Fibroblast of the aortic adventitia (primary cell): ENCODE measurements around the gene CNTLN. TPM values are rescaled to one million over a fixed set of nuclear protein-coding genes. Genes with fewer than 3 reads are reported as not detected.

ENCODE experiments used
- DNase-seq: peaks from one replicate; pipeline ENCODE4 v3.0.0-alpha.2; 2010; ENCODE audit warnings: low read depth
- H3K4me3 ChIP-seq: 2 replicates; pipeline ENCODE4 v1.5.1; 2011; ENCODE audit warnings: low read depth, mild to moderate bottlenecking, control low read depth, low read length, moderate library complexity
- total RNA-seq: library from RNA; depleted of rRNA; stranded (reverse); fragments of >200 nt; gene quantifications from 2 replicates; pipeline ENCODE4 v1.2.3, GENCODE V29; 2012; ENCODE audit warnings: low replicate concordance
- TF ChIP-seq, protein P1 (sequence below): IDR thresholded peaks from 2 replicates; pipeline ENCODE4 v1.5.1; 2011; ENCODE audit warnings: mild to moderate bottlenecking, low read length, control low read depth, inconsistent platforms; ENCODE audit not compliant: insufficient read depth

The CNTLN gene
- total RNA-seq, 1 donor, result 27.2 TPM

DNA sequence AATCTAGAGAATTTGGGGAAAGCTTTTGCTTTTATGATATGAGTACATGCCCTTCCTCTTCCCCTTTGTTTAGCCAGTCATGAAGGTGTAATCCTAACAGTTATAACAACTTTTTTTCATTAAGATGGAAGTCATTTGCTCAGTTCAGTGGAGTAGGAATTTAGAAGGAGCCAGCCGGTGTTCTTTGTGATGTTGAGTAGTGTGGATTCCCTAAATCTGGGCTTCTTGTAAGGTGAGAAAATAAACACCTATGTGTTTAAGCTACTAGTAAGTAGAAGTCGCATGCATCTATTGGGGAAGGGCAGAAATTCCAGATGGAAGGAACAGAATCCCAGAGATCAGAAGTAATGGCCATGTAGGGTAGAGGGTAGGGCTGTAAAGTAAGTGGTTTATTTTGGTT is 13.6 kb upstream of the CNTLN start:
- TF ChIP-seq, protein P1, sequence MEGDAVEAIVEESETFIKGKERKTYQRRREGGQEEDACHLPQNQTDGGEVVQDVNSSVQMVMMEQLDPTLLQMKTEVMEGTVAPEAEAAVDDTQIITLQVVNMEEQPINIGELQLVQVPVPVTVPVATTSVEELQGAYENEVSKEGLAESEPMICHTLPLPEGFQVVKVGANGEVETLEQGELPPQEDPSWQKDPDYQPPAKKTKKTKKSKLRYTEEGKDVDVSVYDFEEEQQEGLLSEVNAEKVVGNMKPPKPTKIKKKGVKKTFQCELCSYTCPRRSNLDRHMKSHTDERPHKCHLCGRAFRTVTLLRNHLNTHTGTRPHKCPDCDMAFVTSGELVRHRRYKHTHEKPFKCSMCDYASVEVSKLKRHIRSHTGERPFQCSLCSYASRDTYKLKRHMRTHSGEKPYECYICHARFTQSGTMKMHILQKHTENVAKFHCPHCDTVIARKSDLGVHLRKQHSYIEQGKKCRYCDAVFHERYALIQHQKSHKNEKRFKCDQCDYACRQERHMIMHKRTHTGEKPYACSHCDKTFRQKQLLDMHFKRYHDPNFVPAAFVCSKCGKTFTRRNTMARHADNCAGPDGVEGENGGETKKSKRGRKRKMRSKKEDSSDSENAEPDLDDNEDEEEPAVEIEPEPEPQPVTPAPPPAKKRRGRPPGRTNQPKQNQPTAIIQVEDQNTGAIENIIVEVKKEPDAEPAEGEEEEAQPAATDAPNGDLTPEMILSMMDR, result no peak
- DNase-seq, result no peak
- H3K4me3 ChIP-seq, result no peak overlapping the region

DNA sequence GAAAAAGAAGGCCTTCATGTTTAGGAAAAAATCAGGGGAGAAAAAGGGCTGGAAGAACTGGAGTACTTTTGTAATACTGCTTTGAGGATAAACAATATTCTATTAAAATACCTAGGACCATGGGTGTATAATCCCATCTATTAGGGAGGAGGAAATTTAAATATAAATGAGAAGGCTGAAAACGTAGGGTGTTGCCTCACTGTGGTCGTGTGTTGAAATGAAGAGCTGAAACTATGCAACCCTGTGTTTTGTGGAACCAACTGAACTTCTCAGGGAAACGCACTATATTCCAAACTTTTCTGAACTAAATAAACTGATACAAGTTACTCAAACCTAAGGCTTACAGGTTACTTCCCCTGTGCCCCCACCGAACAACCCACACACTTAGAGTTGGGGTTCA is 4.5 kb upstream of the CNTLN start:
- no peak overlapping the region for H3K4me3 ChIP-seq
- no peak for DNase-seq
- TF ChIP-seq, protein P1, result no peak

DNA sequence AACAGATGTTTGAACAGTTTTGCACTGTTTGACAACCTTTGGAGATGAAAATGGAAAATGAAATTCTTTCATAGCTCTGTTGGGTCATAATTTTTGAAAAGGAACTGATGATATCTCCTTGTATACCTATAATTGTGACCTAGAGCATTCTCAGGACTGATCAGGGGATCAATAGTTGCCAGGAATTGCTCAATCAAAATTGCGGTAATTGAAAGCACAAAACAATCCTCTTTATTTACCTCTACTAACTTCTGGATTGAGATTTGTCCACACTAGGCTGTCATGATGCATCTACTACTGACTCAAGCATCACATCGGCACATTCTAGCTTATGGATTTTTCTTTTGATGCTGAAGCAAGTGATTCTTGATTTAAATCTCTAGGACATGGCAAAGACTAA is 4.1 kb upstream of the CNTLN start:
- DNase-seq, result no peak
- TF ChIP-seq, protein P1, result no peak
- no peak overlapping the region for H3K4me3 ChIP-seq

DNA sequence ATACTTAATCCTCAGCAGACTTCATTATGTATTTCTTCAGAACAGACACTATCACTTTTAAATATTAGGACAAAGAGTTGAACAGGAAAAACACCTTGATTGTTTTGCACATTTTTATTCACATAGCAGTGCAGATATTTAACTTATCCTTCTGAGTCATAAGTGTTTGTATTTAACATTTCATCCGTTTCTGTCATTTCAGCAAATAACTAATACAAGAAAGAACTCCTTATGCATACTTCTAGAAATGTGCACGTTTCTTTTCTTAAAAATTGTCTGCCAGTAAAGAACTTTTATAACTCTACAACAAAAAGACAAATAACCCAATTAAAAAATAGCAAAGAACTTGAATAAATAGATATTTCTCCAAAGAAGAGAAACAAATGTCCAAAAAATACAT is 3.3 kb upstream of the CNTLN start:
- DNase-seq, result no peak
- TF ChIP-seq, protein P1, result no peak
- no peak overlapping the region for H3K4me3 ChIP-seq

DNA sequence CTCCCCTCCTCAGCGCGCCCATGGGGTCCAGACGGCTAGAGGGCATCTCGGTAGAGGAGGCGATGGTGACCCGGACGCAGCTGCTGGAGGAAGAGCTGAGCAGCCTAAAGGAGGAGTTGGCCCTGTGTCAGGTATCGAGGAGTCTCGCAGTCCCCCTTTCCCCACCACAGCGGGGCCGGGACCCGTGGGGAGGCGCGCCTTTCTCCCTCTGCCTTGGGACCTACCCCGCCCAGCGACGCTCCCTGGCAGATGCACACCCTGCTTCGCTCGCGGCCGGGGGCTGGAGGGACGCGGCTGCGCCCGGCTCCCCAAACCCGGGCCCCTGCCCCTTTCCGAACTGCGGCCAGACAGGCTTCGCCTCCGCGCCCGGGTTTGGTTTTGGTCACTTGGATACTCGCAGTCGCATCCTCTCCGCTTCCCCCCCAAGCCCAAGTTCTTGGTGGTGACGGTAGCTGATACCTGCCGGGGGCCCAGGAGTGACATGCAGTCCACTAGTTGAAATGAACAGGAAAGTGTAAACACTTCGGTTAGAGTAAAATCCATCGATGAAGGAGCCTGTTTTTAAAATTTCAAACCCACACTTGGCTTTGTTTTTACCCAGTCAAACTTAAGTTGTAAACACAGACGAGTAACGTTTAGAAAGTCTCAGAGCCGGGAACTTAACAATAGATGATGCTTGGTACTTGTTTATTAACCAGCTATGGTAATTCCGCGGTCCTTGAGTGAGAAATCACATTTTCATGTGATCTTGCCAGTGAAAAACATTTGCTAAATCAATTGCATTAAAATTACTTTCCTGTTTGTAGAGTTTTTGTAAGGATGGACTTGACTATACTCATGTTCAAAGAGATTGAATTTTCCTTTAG is 688 bp downstream of the CNTLN start:
- peak overlapping the region; percentile 91 for H3K4me3 ChIP-seq
- peak; percentile 48 for DNase-seq
- TF ChIP-seq, protein P1, result no peak

DNA sequence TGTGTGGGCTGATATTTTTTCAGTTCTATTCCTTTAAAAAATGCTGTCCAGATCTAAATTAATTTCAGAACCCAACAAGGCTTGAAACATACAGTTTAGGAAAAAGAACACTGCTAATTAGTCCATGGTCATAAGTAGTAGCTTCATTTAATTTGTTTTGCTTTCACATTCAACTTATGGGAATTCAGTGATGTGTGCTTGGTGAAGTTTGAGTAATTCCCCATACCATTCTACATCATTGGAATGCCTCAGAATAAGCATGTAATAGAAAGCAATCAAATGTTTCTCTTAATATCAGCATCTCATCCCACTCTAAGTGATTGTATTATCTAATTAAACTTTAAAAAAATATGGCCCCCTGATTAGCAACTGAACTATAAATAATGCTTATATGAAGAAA is 2.7 kb downstream of the CNTLN start:
- TF ChIP-seq, protein P1, result no peak
- H3K4me3 ChIP-seq, result no peak overlapping the region
- peak; percentile 29 for DNase-seq
